NCI-H1694 (cell line): Measurements from ENCODE around the gene JAG2.

Source experiments
- DNase-seq: peaks from one replicate; lab custom pipeline; 2025; lab: John Stamatoyannopoulos, UW

The JAG2 gene

GRCh38 chr14:105150368-105151083 lies 18.1 kb downstream of the JAG2 start:
- DNase-seq, result no peak

DNA sequence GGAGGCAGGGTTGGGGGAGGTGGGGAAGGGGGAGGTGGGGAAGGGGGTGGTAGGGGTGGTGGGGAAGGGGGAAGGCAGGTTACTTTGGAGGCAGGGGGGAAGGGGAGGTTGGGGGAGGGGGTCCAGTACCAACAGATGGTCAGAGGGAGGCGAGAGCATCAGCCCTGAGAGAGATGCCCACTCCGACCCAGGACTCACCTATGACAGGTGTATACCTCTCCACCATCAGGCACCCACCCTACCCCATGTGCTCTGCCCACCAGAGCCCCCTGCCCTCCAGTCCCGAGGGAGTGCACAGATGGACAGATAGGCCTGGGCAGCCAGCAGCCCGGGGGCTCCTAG lies 18.6 kb downstream of the JAG2 start:
- no peak for DNase-seq

- DNase-seq, result no peak
Observed at GRCh38 chr14:105149146-105149781, 19.3 kb downstream of the JAG2 start.

DNA sequence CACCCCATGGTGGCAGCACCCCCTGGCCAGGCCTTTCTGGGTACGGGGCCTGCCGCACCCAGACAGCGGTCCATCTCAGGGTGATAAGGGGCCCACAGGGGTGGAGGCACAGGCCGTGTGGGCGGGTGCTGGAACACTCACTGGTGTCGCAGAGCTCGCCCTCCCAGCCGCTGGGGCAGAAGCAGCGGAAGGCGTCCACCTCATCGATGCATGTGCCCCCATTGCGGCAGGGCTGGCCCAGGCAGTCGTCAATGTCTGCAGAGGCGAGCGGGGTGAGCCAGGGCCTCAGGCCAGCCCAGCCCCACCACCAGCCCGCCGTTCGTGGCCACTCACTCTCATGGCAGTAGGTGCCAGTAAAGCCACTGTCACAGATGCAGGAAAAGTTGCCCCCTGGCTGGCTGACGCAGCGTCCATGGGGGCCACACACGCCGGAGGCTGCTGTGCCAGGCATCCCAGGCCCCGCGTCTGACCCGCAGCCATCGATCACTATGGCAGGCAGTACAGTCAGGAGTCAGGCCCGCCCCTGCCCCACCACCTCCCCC lies 19.9 kb downstream of the JAG2 start:
- no peak for DNase-seq

DNA sequence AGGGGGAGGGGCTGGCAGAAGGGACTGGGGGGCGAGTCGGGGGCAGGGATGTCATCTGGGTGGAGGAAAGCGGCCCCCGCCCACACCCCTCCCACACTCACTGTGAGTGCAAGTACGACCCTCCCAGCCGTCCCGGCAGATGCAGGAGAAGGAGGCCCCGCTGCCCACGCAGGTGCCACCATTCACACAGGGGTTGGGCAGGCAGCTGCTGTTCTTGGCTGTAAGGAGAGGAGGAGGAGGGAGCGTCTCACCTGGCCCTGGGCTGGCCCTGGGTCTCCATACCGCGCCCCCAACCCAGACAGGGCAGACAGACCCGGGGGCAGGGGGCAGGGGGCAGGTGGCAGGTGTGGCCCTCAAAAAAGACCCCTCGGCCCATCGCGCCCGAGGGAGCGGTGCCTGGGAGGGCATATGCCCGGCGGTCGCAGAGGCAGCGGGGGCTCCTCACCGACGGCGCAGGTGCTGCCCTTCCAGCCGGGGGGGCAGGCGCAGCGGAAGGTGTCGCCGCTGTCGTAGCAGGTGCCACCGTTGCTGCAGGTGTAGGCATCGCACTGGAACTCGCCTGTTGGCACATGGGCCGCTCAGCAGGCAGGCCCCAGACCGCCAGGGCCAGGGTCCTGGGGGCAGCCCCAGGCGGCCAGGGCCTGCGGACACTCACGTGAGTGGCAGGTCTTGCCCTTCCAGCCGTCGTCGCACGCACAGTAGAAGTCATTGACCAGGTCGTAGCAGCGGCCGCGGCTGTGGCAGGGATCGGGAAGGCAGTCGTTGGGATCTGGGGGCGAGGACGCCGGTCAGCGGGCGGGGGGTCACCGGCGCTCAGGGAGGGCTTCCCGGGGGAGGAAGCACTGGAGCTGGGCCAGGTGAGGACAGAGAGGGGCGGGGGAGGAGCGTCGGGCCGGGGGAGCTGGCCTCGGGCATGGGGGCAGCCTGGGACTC lies 20.6 kb downstream of the JAG2 start:
- DNase-seq, result no peak

DNA sequence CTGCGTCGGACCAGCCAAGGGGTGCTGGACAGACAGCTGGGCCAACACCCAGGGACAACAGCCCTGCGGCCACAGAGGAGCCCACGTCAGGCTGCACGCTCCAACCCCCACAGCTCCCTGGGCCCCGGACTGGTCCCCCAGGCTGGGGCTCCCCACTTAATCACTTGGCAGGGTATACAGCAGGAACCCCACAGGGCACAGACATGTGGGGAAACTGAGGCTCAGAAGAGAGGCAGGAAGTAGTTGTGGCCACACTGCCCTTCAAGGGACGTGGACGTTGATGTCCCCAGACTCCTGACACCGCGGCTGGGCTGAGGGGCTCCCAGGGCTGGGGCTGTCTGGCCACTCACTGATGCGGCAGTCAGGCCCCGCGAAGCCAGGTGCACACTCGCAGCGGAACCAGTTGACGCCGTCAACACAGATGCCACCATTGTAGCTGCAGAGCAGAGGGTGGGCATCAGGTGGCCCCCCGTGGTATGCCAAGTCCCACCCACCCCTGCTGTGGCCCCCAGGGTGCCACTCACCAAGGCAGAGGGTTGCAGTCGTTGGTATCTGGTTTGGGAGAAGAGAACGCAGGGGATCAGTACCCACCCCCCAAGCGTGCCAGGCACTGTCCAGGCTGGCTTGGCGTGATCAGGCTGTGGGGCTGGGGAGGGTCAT lies 21.5 kb downstream of the JAG2 start:
- no peak for DNase-seq

DNA sequence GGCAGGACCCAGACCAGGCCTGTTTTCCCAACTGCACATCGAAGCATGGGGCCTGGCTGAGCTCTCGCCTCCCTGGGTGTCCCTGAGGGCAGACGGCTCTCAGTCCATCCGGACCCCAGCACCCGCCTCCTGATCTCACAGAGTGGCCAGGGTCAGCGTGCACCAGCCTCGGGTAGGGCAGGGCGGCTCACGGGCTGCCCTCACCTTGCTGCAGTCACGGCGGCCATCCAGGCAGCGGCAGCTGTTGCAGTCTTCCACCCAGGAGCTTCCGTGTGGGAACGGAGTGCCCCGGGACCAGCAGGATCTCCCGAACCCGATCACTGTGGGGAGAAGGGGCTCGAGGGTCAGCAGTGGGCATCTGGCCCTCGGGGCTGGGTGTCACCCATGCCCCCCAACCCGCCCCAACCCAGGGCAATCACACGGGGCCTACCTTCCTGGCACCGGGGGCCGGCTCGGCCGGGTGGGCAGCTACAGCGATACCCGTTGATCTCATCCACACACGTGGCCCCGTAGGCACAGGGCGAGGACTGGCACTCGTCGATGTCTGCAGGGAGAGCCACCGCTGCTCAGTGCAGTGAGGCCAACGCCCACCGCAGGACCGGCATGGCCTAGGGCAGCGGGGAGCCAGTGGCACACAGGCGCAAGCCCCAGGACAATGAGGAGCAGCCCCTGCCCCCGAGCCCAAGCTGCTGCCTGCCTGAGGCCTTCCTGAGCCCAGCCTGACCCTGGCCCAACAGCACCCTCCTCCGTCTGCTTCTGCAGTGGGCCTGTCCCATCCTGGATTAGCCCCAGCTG lies 22.2 kb downstream of the JAG2 start:
- no peak for DNase-seq

DNA sequence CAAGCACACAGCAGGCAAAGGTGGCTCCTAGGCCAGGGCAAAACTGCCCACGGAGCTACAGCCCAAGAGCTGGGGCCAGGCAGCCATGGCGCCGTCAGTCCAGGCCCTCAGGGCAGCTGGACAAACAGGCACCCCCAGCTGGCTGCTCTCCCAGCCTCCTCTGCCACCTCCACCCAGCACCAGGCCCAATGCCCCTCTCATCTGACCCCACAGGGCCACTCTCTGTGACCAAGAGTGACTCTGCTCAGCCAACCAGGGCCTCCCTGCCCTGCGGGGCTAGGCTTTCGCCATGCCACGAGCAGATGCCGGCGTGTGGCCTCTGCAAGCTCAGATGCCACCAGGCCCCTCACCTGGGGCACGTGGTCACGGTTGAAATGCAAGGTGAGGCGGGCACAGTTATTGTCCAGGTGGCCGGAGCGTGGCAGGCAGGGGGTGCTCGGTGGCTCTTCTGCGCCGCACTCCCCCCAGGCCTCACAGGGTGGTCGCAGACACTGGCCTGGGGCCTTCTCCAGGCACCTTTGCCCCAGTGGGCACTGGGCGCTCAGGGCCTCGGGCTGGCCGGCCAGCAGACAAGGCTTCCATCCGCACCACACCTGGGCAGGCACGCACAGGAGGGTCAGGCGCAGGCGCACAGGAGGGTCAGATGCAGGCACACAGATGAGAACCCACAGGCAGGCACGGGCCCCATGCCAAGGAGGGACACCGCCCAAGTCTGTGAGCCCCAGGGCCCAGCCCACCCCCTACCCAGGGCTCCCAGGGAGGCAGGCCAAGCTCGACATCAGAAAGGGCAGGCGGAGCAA lies 23.0 kb downstream of the JAG2 start:
- no peak for DNase-seq

GRCh38 chr14:105144666-105145380 lies 23.8 kb downstream of the JAG2 start:
- no peak for DNase-seq

DNA sequence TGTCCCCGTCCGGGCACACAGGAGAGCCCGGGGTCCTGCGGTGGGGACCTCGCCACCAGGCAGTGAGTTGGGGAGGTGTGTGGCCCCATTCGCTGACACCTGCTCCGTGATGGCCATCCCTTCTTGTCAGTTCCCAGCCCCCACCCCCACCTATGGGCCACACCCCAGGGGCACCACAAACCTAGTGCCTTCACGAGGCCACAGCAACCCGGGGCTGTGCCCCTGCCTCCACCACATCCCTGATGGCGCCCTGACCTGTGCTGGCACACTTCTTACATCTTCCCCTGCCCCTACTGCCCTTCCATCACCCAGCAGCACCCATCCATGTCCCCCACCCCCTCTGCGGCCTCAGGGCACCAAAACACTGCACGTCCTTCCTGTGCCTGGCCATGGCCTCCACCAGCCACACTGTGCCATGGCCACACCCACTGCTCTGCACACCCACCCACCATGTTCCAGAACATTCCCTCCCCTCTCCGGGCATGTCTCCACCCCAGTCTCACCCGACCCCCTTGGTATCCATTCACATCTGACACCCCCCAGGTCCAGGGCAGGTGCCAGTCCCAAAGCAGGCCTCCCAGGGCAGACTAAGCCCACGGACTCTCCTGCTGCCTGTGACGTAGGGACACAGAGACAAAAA lies 24.4 kb downstream of the JAG2 start:
- no peak for DNase-seq

- DNase-seq, result no peak
Observed at GRCh38 chr14:105143451-105144025, 25.0 kb downstream of the JAG2 start.

- DNase-seq, result no peak
Observed at GRCh38 chr14:105142651-105143450, 25.7 kb downstream of the JAG2 start.

- no peak for DNase-seq
Observed at GRCh38 chr14:105141486-105142281, 26.9 kb downstream of the JAG2 start.

- DNase-seq, result no peak
Observed at GRCh38 chr14:105141026-105141425, 27.6 kb downstream of the JAG2 start.

- DNase-seq, result no peak
Observed at GRCh38 chr14:105140581-105140980, 28.0 kb downstream of the JAG2 start.

DNA sequence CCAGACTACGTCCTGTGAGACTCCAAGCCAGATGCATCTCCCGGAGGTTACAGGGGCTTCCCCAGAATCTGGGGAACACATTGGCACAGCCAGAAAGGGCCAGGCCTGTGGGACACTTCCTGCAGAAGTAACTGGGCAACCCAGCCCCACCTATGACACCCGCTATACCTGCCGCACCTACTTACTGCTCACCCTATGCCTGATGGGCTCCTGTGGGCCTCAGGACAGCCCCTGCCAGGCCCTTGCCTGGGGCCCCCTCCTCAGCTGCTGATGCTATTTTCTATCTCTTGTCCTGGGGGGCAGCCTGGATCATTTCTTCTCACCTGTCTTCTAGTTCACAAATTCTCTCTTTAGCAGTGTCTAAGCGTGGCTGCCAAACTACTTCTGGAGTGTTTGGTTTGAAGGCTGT lies 28.7 kb downstream of the JAG2 start:
- no peak for DNase-seq

DNA sequence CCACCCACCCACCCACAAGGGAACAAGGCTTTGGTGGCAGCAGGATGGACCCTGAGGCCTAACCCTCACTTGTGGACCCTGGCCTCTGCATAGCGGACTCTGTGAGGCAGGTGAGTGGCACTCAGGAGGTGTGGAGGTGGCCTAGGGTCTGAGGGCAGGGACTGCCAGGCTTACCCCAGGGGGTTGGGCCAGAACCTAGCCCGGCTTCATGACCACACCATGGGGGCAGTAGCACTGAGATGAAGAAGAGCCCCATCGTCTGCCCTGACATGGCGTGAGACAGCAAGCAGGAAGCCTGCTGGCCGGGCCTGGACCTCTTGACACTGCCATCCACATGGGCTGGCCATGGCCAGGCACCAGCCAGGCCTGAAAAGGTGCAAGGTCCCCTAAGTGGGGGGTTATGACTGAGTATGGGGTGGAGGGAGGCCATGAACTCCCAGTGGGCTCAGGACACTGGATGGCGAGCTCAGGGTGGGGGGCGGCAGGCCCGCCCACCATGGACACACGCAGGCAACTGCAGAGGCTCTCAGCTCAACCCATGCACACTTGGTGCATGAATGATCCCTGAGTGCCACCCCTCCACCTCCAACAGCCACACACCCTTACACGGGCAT lies 29.3 kb downstream of the JAG2 start:
- no peak for DNase-seq
